Aorta (tissue), 5 donors: Measurements from ENCODE around the gene CDC42EP4. TPM values are rescaled to one million over a fixed set of nuclear protein-coding genes. Genes with fewer than 3 reads are reported as not detected.

ENCODE experiments used
- ATAC-seq: fragments of 200-7000 bp; cut with Tn5 transposase; one replicate; pipeline ENCODE4 v1.9.1; 2022; ENCODE audit warnings: moderate library complexity; ENCODE audit not compliant: low FRiP score
- DNase-seq, 2 donors: peaks; one replicate each; pipeline ENCODE4 v3.0.0-alpha.2; 2020
- H3K27ac ChIP-seq, 2 donors: one replicate each; pipeline ENCODE4 v1.5.1; 2013; ENCODE audit warnings: low read length in 2 of 2, mild to moderate bottlenecking in 2 of 2, moderate library complexity in 2 of 2, control low read depth in 1 of 2, inconsistent platforms in 1 of 2, low read depth in 1 of 2
- H3K27me3 ChIP-seq, 2 donors: one replicate each; pipeline ENCODE4 v1.6.1; 2013; ENCODE audit warnings: control low read depth in 1 of 2, low read length in 1 of 2, mild to moderate bottlenecking in 1 of 2, moderate library complexity in 1 of 2; ENCODE audit not compliant: insufficient read depth in 2 of 2, control insufficient read depth in 1 of 2
- H3K36me3 ChIP-seq, 2 donors: one replicate each; pipeline ENCODE4 v1.6.1; 2013; ENCODE audit warnings: control low read depth in 1 of 2, low read length in 1 of 2, mild to moderate bottlenecking in 1 of 2; ENCODE audit not compliant: insufficient read depth in 2 of 2, control insufficient read depth in 1 of 2
- H3K4me1 ChIP-seq, 2 donors: one replicate each; pipeline ENCODE4 v1.6.1; 2013; ENCODE audit warnings: low read length in 2 of 2, control low read depth in 1 of 2, mild to moderate bottlenecking in 1 of 2, moderate library complexity in 1 of 2; ENCODE audit not compliant: insufficient read depth in 2 of 2, control insufficient read depth in 1 of 2
- H3K4me3 ChIP-seq, 2 donors: one replicate each; pipeline ENCODE4 v1.5.1; 2013; ENCODE audit warnings: low read length in 2 of 2, control low read depth in 1 of 2, mild to moderate bottlenecking in 1 of 2
- H3K9me3 ChIP-seq: one replicate; pipeline ENCODE4 v1.6.1; 2013; ENCODE audit warnings: mild to moderate bottlenecking, low read length; ENCODE audit not compliant: control insufficient read depth
- WGBS, 2 donors: extraction: QIAGEN DNeasy Blood & Tissue Kit; methylation state at CpG; one replicate each; pipeline ENCODE4 v1.1.7; 2013; 5-methylcytosine and 5-hydroxymethylcytosine counted together
- intact Hi-C, 2 donors: fragments of 100-400 bp; cut with DNase I; formaldehyde crosslinking; loops; one replicate each; pipeline versions ENCODE4 v1.14.2 to v1.15.0; 2022
- polyA plus RNA-seq, 2 donors: library from polyadenylated mRNA; stranded (reverse); fragments of 200-250 nt; gene quantifications; one replicate each; pipeline ENCODE4 v1.2.3, GENCODE V29; 2013
- total RNA-seq, 2 donors: library from RNA; stranded (reverse); fragmentation: NEBNext Ultra II Directional; extraction: Animal tissue kit (Norgen Biotek cat#: 25700); gene quantifications; one replicate each; pipeline ENCODE4 v1.2.1, GENCODE V29; 2021
- donor health status: healthy with polysubstance abuse.
- donor health status: Bipolar disorder and iron deficiency.
- donor health status: DM: no; HTN: no; CAD: no.
- donor health status: DM: no; HTN: no; CAD: no.
- donor health status: DM: yes; HTN: yes; CAD: no.

Gene CDC42EP4
- total and polyA plus RNA-seq, 4 donors = 23.6 to 73.7 (median 43.3) TPM

GRCh38 chr17:73285603-73285908 is 26.2 kb downstream of the CDC42EP4 start:
- ATAC-seq = no peak
- no peak for DNase-seq
- Histone ChIP-seq H3K9me3 (no peaks in the 10 kb centered on the region), H3K4me1 (no peaks in the 10 kb centered on the region), H3K27me3 (no peaks in the 10 kb centered on the region), H3K36me3 (no peaks in the 10 kb centered on the region), H3K4me3 (no peak overlapping the region), H3K27ac (no peak overlapping the region)
- 82 to 85% methylated on average over 11 to 15 of the region's 15 CpGs for WGBS, 2 donors
- intact Hi-C loops = no loop called here

GRCh38 chr17:73284906-73285602 is 26.7 kb downstream of the CDC42EP4 start:
- H3K9me3 ChIP-seq = no peaks in the 10 kb centered on the region
- 67 to 78% methylated on average over 18 to 20 of the region's 20 CpGs for WGBS, 2 donors
- no peaks in the 10 kb centered on the region for H3K4me1 ChIP-seq
- no peak overlapping the region for H3K4me3 ChIP-seq
- intact Hi-C loops = no loop called here
- H3K27me3 ChIP-seq = no peaks in the 10 kb centered on the region
- no peak overlapping the region for H3K27ac ChIP-seq
- DNase-seq (no peak), ATAC-seq (no peak)
- H3K36me3 ChIP-seq = no peaks in the 10 kb centered on the region

GRCh38 chr17:73284354-73284753 is 27.4 kb downstream of the CDC42EP4 start:
- H3K4me1 ChIP-seq = no peaks in the 10 kb centered on the region
- H3K9me3 ChIP-seq = no peaks in the 10 kb centered on the region
- ATAC-seq (no peak), DNase-seq (no peak)
- no peaks in the 10 kb centered on the region for H3K36me3 ChIP-seq
- WGBS, 2 donors = 73 to 76% methylated on average over 8 of the region's 8 CpGs
- intact Hi-C loops = no loop called here
- no peak overlapping the region for H3K4me3 ChIP-seq
- no peak overlapping the region for H3K27ac ChIP-seq
- H3K27me3 ChIP-seq = no peaks in the 10 kb centered on the region

- 28 to 47% methylated on average over 10 of the region's 10 CpGs for WGBS, 2 donors
- Histone ChIP-seq H3K9me3 (no peaks in the 10 kb centered on the region), H3K4me3 (no peak overlapping the region), H3K36me3 (no peaks in the 10 kb centered on the region), H3K27me3 (no peaks in the 10 kb centered on the region), H3K27ac (no peak overlapping the region), H3K4me1 (no peaks in the 10 kb centered on the region)
- intact Hi-C loops = no loop called here
- DNase-seq (no peak), ATAC-seq (no peak)
These were observed 27.9 kb downstream of the CDC42EP4 start for GRCh38 chr17:73283841-73284282.

GRCh38 chr17:73283250-73283649 is 28.6 kb downstream of the CDC42EP4 start:
- intact Hi-C loops = no loop called here
- H3K4me1 ChIP-seq = peaks cover 0 to 3% of the 10 kb centered on the region in 2 donors
- no peak overlapping the region for H3K27ac ChIP-seq

GRCh38 chr17:73282629-73283028 is 29.2 kb downstream of the CDC42EP4 start:
- DNase-seq = no peak
- Histone ChIP-seq H3K4me3 (no peak overlapping the region), H3K27ac (no peak overlapping the region), H3K36me3 (no peaks in the 10 kb centered on the region), H3K4me1 (peaks cover 0 to 3% of the 10 kb centered on the region in 2 donors), H3K9me3 (no peaks in the 10 kb centered on the region), H3K27me3 (no peaks in the 10 kb centered on the region)
- ATAC-seq = no peak
- intact Hi-C loops = no loop called here
- 92 to 97% methylated on average over 9 of the region's 9 CpGs for WGBS, 2 donors

More at GRCh38 chr17:73283250-73283649, 28.6 kb downstream of the CDC42EP4 start:
- no peak for ATAC-seq
- no peak for DNase-seq
- 85 to 89% methylated on average over 5 of the region's 5 CpGs for whole genome bisulfite sequencing, 2 donors
- no peaks in the 10 kb centered on the region for H3K36me3 ChIP-seq
- H3K9me3 ChIP-seq = no peaks in the 10 kb centered on the region
- no peaks in the 10 kb centered on the region for H3K27me3 ChIP-seq
- H3K4me3 ChIP-seq = no peak overlapping the region

GRCh38 chr17:73281928-73282327 is 29.9 kb downstream of the CDC42EP4 start:
- no peak overlapping the region for H3K27ac ChIP-seq
- no peaks in the 10 kb centered on the region for H3K36me3 ChIP-seq

GRCh38 chr17:73280191-73280590 is 31.6 kb downstream of the CDC42EP4 start:
- WGBS, 2 donors = 97 to 98% methylated on average over 12 of the region's 12 CpGs
- no peak overlapping the region for H3K4me3 ChIP-seq
- no peaks in the 10 kb centered on the region for H3K27me3 ChIP-seq
- no peak for DNase-seq
- no peak for ATAC-seq
- no peaks in the 10 kb centered on the region for H3K36me3 ChIP-seq
- no peak overlapping the region for H3K27ac ChIP-seq
- H3K4me1 ChIP-seq = peaks cover 0 to 3% of the 10 kb centered on the region in 2 donors
- intact Hi-C loops = no loop called here
- no peaks in the 10 kb centered on the region for H3K9me3 ChIP-seq

More at GRCh38 chr17:73281928-73282327, 29.9 kb downstream of the CDC42EP4 start:
- H3K9me3 ChIP-seq = no peaks in the 10 kb centered on the region
- no peak overlapping the region for H3K4me3 ChIP-seq
- ATAC-seq (no peak), DNase-seq (no peak)
- intact Hi-C loops = no loop called here
- H3K4me1 ChIP-seq = peaks cover 0 to 3% of the 10 kb centered on the region in 2 donors
- WGBS, 2 donors = 81 to 84% methylated on average over 7 of the region's 7 CpGs
- H3K27me3 ChIP-seq = no peaks in the 10 kb centered on the region

GRCh38 chr17:73279704-73280103 is 32.1 kb downstream of the CDC42EP4 start:
- ATAC-seq (no peak), DNase-seq (no peak)
- Histone ChIP-seq H3K36me3 (no peaks in the 10 kb centered on the region), H3K9me3 (no peaks in the 10 kb centered on the region), H3K4me1 (peaks cover 0 to 3% of the 10 kb centered on the region in 2 donors), H3K27ac (no peak overlapping the region), H3K4me3 (no peak overlapping the region), H3K27me3 (no peaks in the 10 kb centered on the region)
- intact Hi-C loops = loop anchor here in 1 of 2 donors (5.0 kb wide), 1 partner anchor 68 kb away; no protein-coding TSS in a partner anchor
- 92% methylated on average over 7 of the region's 7 CpGs for WGBS, 2 donors
